GM12865 (cell line): Measurements from ENCODE around the gene DOCK8.

Source experiments
- DNase-seq: peaks from one replicate; pipeline ENCODE4 v3.0.0; 2010; ENCODE audit warnings: low read depth
- H3K4me3 ChIP-seq: 2 replicates; pipeline ENCODE4 v1.5.1; 2011; ENCODE audit warnings: mild to moderate bottlenecking, low read depth, low read length, control low read depth
- TF ChIP-seq, protein P1 (sequence below): IDR thresholded peaks from 2 replicates; pipeline ENCODE4 v1.5.1; 2011; ENCODE audit warnings: low read length, control low read depth, low read depth, inconsistent platforms; ENCODE audit not compliant: insufficient read depth; ENCODE audit errors: missing control alignments

The DOCK8 gene

DNA sequence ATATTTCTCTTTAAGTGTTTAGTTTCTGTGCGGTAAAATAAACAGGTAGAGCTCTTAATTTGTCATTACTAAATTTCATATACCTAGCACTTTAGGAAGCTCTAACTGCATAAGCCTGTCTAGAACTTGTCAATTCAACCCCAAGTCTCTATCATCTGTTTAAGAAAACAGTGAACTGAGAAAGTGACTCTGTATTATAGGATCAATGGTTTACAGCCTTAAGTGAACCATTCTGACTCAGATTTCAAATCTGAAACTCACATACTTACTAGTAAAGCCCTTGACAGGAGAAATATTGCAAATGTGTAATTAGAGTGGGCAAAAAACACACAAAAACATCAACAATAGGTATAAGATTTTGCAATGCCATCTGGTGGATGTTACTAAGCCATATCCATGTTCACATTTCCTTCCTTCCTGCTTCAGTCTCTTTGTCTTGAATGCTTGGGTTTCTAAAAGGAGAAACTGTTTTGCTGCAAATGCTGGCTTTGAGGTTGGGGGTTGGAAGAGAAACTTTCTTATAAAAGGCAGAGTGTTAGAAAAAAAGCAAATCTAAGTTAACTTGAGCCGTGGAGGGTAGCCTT, 101.8 kb downstream of the DOCK8 start:
- DNase-seq: no peak
- H3K4me3 ChIP-seq: no peak overlapping the region
- TF ChIP-seq, protein P1, sequence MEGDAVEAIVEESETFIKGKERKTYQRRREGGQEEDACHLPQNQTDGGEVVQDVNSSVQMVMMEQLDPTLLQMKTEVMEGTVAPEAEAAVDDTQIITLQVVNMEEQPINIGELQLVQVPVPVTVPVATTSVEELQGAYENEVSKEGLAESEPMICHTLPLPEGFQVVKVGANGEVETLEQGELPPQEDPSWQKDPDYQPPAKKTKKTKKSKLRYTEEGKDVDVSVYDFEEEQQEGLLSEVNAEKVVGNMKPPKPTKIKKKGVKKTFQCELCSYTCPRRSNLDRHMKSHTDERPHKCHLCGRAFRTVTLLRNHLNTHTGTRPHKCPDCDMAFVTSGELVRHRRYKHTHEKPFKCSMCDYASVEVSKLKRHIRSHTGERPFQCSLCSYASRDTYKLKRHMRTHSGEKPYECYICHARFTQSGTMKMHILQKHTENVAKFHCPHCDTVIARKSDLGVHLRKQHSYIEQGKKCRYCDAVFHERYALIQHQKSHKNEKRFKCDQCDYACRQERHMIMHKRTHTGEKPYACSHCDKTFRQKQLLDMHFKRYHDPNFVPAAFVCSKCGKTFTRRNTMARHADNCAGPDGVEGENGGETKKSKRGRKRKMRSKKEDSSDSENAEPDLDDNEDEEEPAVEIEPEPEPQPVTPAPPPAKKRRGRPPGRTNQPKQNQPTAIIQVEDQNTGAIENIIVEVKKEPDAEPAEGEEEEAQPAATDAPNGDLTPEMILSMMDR: no peak

DNA sequence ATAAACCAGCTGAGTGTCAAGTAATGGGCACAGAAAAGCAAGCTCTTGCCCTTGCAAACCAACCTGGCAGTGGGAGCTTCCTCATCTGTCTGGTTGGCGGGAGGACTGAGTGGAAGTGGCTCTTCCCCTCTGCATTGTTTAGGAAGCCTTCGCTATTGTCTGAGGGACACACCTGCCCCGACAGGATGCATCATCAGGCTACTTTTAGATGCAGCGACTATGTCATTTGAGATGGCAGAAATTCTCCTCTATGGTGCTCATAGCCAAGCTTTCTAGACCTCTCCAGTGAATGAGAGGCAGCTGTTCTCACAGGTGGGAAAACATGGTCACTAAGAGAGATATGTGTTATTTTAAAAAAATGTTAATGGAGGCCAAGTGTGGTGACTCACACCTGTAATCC, 104.0 kb downstream of the DOCK8 start:
- no peak for DNase-seq
- TF ChIP-seq, protein P1: no peak
- no peak overlapping the region for H3K4me3 ChIP-seq

DNA sequence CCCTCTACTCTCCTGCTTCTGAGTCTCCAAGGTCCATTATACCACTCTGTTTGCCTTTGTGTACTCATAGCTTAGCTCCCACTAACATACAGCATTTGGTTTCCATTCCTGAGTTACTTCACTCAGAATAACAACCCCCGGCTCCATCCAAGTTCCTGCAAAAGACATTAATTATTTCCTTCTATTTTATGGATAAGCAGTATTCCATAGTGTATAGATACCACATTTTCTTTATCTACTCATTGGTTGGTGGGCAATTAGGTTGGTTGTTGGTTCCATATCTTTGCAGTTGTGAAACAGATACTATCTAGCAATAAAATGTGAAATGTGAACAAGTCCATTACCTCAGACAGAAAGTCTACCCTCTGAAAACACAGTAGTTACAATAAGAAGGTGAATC, 110.3 kb downstream of the DOCK8 start:
- no peak overlapping the region for H3K4me3 ChIP-seq
- DNase-seq: no peak
- TF ChIP-seq, protein P1: no peak

DNA sequence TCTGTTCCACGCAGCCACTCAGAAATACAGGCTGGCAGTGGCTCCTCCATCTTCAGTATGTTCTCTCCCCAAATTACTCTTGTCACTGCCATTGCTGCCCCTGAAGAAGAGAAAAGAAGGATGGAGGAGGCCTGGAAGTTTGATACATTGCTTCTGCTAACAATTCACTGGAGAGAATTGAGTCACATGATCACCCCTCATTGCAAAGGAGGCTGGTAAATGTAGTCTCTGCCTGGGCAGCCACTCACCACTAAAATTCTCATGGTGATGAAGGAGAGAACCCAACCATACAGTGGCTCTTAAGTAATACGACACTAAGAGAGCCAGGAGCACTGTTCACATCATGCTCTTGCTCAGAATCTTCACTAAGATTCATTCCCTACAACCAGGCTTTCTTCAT, 112.0 kb downstream of the DOCK8 start:
- DNase-seq: no peak
- TF ChIP-seq, protein P1: no peak

DNA sequence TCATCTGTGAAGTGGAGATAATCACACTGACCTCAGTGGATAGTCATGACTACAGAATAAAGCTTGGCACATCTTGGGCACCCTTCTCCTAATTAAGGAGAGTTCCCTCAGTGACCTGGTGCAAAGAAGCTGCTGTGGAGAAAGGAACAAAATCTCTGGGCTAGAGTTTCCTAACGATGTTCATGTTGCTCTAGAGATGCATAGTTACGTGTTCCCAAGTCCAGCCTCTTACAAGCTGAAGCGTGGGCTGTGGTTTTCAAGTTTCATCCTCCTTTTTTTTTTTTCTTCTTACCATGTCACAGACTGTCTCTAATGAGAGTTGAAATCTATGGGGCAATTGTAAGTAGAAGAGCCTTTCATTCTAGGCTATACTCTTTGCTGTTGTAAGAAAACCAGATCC, 113.8 kb downstream of the DOCK8 start:
- TF ChIP-seq, protein P1: no peak
- DNase-seq: no peak

More for the DNA sequence above, 112.0 kb downstream of the DOCK8 start:
- H3K4me3 ChIP-seq: no peak overlapping the region

DNA sequence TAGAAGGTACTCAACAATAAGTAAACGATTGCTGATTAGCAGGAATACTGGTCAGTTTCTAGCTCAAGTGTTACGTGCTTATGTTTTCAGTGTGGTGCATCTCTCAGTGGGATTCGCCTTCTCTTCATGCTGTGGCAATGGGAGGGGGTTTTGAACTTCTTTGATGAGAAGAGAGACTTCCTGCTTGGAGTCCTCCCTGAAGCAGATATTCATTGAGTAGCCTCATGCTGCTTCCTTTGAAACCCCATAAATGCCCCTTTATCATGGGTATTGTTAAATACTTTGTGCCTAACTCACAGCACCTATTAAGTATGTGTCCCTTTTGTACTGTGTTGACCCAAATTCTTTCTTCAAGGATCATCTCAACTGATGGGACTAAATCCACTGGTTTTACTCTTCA, 116.5 kb downstream of the DOCK8 start:
- no peak for DNase-seq
- no peak overlapping the region for H3K4me3 ChIP-seq
- TF ChIP-seq, protein P1: no peak

More for the DNA sequence above, 113.8 kb downstream of the DOCK8 start:
- no peak overlapping the region for H3K4me3 ChIP-seq

DNA sequence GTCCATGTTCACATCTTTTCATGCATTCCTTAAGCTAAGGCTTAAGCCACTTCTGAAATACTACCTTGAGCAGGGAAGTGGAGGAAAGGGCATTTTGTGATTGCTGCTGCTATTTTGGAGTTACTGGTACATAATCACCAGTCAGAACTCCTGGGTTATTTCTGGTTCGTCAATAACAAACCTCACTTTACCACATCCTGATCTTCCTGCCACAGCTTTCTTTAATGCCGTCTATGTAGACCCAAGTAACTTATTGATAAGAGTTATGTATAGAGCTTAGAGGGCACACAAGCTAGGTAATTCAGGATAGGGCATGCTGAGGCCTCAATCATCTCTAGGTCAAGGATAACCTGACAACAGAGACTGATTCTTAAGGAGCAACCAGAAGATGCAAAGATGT, 120.7 kb downstream of the DOCK8 start:
- DNase-seq: no peak
- H3K4me3 ChIP-seq: no peak overlapping the region
- TF ChIP-seq, protein P1: no peak
